GM10266 (cell line): ENCODE measurements around the gene ATXN7L1.

Source experiments
- DNase-seq: peaks from one replicate; pipeline ENCODE4 v3.0.0; 2012; ENCODE audit errors: extremely low spot score
- CTCF ChIP-seq: IDR thresholded peaks from 2 replicates; pipeline ENCODE4 v1.5.1; 2012; ENCODE audit warnings: mild to moderate bottlenecking, low read depth; ENCODE audit not compliant: control insufficient read depth, insufficient read depth; ENCODE audit errors: missing control alignments

Gene ATXN7L1

GRCh38 chr7:105799677-105800076 lies 76.7 kb downstream of the ATXN7L1 start:
- no peak for DNase-seq
- no peak for TF ChIP-seq CTCF

GRCh38 chr7:105799006-105799405 lies 77.4 kb downstream of the ATXN7L1 start:
- no peak for TF ChIP-seq CTCF
- no peak for DNase-seq

DNA sequence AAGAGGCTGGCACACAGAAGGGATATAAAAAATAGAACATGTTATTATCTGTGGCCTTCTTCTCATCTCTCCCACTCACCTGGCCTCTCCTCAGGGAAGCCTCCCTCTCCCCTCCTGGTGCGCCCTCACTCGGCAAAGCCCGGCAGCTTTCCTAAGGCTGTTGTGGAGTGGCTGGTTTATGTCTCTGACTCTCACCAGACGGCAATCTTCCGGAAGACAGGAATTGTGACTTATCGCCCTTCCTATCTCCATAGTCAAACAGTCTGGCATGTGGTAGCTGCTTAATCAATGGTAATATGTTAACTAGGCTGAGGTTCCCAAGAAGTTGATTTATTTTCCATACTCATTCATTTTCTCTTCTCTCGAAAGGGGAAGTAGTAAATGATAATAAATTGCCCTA lies 78.7 kb downstream of the ATXN7L1 start:
- no peak for DNase-seq
- no peak for TF ChIP-seq CTCF

GRCh38 chr7:105796365-105796764 lies 80.0 kb downstream of the ATXN7L1 start:
- TF ChIP-seq CTCF = no peak

DNA sequence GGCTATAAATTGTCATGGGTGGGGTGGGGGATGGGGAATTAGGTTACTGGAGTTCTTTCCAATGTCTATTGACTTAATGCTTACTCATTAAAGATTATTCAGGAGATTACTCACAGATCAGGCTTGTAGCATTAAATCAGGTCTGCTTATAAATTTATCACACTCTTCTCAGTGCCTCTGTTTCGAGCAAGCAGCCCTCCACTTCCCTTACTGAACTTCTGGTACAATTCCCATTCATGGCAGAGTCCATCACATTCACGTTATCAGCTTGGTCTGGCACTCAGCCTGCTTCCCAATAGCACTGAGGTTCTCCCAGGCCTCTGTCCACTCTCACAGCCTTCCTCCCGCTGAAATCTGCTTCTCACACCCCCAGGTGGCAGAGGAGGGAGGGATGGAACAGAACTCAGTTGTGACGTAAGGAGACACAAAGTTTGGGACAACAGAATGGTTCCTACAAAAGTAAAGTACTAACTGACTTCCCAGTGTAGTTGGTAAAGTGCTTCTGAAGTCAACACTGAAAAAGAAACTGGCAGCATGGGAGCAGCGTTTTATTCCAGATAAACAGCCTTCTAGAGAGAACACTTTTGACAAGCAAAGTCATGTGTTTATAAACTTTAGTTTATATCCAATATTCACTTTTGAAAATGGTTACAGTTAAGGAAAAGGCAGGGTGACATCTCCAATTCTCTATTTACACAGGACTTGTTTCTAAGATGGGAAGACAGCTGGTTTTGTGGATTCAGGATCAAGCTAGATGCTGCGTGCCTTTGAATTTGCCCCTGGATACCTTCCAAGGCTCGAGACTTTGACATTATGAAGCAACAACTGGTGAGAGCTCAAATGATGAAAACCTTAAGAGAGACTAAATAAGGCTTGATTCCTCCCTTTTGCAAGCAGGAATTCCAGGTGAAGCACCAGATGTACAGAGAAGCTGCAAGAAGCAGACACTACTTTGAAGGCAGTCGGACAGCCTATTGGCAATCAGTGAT lies 81.4 kb downstream of the ATXN7L1 start:
- no peak for TF ChIP-seq CTCF

More at GRCh38 chr7:105796365-105796764, 80.0 kb downstream of the ATXN7L1 start:
- DNase-seq = no peak

GRCh38 chr7:105792488-105793370 lies 83.7 kb downstream of the ATXN7L1 start:
- TF ChIP-seq CTCF = no peak
- DNase-seq = no peak

More for the DNA sequence above, 81.4 kb downstream of the ATXN7L1 start:
- no peak for DNase-seq
